Measurements from ENCODE around the gene NEK11.

- TF ChIP-seq CTCF (IDR thresholded peaks at IDR 0.05 in 8 of 11, conservative IDR thresholded peaks at IDR 0.05 in 3 of 11) (no peak), POLR2AphosphoS5 (IDR thresholded peaks at IDR 0.05) (no peak)
Measured at GRCh38 chr3:131388490-131388799, 361.8 kb downstream of the NEK11 start.
